ENCODE measurements around the gene B3GAT1.

DNA sequence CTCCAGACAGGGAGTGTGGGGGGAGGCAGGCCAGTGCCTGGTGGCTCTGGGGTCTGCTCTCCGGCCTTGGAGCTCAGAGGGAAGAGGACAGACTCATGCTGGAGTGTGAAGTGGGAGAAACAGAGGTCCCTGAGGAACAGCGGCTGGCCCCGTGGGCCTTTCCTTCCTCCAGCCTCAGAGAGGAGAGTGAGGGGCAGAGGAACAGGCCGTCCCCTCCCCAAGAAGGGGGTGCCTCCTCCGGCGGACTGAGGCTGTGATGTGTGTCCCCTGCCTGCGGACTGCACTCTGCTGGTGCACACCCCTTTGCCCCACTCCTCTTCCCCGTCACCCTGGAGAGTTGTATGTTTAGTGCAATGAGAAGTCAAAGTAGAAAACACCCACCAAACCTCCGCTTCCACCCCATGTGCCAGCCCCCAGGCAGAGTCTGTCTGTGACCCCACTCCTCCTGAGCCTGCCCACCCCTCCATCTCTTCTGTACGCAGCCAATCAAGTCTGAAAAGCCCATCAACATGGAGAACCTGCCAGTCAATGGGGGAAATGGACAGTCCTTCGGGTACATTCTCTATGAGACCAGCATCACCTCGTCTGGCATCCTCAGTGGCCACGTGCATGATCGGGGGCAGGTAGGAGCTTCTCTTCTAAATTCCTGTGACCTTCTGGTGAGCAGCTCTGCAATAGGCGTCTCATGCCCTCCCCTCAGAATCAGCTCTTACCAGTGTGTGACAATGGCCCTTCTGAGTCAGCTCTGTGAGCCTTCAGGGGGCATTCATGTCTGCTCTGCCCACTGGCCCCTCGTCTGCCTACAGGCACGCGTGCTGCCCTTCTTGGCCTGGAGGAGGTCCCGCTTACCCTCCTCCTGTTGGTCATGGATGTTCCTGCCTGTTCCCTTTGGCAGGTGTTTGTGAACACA lies 41.3 kb downstream of the B3GAT1 start:
- TF ChIP-seq, protein P1, sequence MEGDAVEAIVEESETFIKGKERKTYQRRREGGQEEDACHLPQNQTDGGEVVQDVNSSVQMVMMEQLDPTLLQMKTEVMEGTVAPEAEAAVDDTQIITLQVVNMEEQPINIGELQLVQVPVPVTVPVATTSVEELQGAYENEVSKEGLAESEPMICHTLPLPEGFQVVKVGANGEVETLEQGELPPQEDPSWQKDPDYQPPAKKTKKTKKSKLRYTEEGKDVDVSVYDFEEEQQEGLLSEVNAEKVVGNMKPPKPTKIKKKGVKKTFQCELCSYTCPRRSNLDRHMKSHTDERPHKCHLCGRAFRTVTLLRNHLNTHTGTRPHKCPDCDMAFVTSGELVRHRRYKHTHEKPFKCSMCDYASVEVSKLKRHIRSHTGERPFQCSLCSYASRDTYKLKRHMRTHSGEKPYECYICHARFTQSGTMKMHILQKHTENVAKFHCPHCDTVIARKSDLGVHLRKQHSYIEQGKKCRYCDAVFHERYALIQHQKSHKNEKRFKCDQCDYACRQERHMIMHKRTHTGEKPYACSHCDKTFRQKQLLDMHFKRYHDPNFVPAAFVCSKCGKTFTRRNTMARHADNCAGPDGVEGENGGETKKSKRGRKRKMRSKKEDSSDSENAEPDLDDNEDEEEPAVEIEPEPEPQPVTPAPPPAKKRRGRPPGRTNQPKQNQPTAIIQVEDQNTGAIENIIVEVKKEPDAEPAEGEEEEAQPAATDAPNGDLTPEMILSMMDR (IDR thresholded peaks at IDR 0.05): no peak
- no peak for TF ChIP-seq POLR2A (IDR thresholded peaks at IDR 0.05)
